Osteoblast (primary cell): ENCODE data around the gene LSG1. TPM values are rescaled to one million over a fixed set of nuclear protein-coding genes. Genes with fewer than 3 reads are reported as not detected.

Experiments used
- DNase-seq: peaks from one replicate; pipeline ENCODE4 v3.0.0; 2011; ENCODE audit warnings: low spot score, mixed read lengths; ENCODE audit not compliant: insufficient read length; ENCODE audit errors: missing footprints
- H2AFZ ChIP-seq: 2 replicates; pipeline ENCODE4 v1.6.0; 2011; ENCODE audit warnings: mild to moderate bottlenecking, low read length
- H3K27ac ChIP-seq: 2 replicates; pipeline ENCODE4 v1.5.1; 2011; ENCODE audit warnings: mild to moderate bottlenecking, low read depth, low read length, moderate library complexity
- H3K27me3 ChIP-seq: 2 replicates; pipeline ENCODE4 v1.6.0; 2012; ENCODE audit warnings: mild to moderate bottlenecking, control low read depth, inconsistent platforms, low read length, moderate library complexity; ENCODE audit not compliant: insufficient read depth
- H3K36me3 ChIP-seq: 2 replicates; pipeline ENCODE4 v1.5.1; 2011; ENCODE audit warnings: mild to moderate bottlenecking, low read length, control low read depth, moderate library complexity; ENCODE audit not compliant: insufficient read depth
- H3K4me1 ChIP-seq: 2 replicates; pipeline ENCODE4 v1.5.1; 2011; ENCODE audit warnings: mild to moderate bottlenecking, low read length, control low read depth, moderate library complexity; ENCODE audit not compliant: insufficient read depth
- H3K4me2 ChIP-seq: 2 replicates; pipeline ENCODE4 v1.6.0; 2011; ENCODE audit warnings: mild to moderate bottlenecking, low read length; ENCODE audit not compliant: insufficient read depth
- H3K4me3 ChIP-seq: fragments of 200-600 bp; sonication (generic); 3 replicates; pipeline ENCODE4 v1.5.1; 2012; ENCODE audit warnings: mild to moderate bottlenecking, low read length, inconsistent platforms; ENCODE audit not compliant: insufficient read depth
- H3K79me2 ChIP-seq: 2 replicates; pipeline ENCODE4 v1.6.0; 2012; ENCODE audit warnings: mild to moderate bottlenecking, low read length, control low read depth, inconsistent platforms; ENCODE audit not compliant: insufficient read depth
- H3K9me3 ChIP-seq: 2 replicates; pipeline ENCODE4 v1.5.1; 2011; ENCODE audit warnings: low read depth, low read length, control low read depth
- H4K20me1 ChIP-seq: 2 replicates; pipeline ENCODE4 v1.6.0; 2012; ENCODE audit warnings: mild to moderate bottlenecking, low read length, control low read depth; ENCODE audit not compliant: insufficient read depth
- total RNA-seq: library from RNA; depleted of rRNA; stranded (reverse); fragments of >200 nt; gene quantifications from 2 replicates; pipeline ENCODE4 v1.2.3, GENCODE V29; 2012
- TF ChIP-seq, protein P1 (sequence below): IDR thresholded peaks from 2 replicates; pipeline ENCODE4 v1.5.1; 2011; ENCODE audit warnings: mild to moderate bottlenecking, low read depth, low read length, moderate library complexity; ENCODE audit errors: extremely low read depth

Gene LSG1
- total RNA-seq, 1 donor: 40.9 TPM

DNA sequence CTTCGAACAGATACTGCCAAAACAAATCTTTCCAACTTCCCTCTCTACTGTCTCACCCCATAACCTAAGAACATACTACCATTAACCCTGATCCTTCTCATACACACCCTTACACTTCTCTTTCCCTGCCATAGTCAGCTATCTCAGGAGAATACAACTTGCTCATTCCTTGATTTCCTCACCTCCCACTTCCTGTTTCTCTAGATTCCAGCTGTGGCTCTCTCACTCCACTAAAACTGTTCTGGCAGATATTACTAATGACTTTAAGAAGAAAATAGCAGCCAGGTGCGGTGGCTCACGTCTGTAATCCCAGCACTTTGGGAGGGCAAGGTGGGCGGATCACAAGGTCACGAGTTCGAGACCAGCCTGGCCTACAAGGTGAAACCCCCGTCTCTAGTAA, 4.6 kb downstream of the LSG1 start:
- TF ChIP-seq, protein P1, sequence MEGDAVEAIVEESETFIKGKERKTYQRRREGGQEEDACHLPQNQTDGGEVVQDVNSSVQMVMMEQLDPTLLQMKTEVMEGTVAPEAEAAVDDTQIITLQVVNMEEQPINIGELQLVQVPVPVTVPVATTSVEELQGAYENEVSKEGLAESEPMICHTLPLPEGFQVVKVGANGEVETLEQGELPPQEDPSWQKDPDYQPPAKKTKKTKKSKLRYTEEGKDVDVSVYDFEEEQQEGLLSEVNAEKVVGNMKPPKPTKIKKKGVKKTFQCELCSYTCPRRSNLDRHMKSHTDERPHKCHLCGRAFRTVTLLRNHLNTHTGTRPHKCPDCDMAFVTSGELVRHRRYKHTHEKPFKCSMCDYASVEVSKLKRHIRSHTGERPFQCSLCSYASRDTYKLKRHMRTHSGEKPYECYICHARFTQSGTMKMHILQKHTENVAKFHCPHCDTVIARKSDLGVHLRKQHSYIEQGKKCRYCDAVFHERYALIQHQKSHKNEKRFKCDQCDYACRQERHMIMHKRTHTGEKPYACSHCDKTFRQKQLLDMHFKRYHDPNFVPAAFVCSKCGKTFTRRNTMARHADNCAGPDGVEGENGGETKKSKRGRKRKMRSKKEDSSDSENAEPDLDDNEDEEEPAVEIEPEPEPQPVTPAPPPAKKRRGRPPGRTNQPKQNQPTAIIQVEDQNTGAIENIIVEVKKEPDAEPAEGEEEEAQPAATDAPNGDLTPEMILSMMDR: no peak
- no peak for DNase-seq
- peaks cover 13% of the 10 kb centered on the region for H4K20me1 ChIP-seq
- H3K27ac ChIP-seq: no peak overlapping the region
- H3K4me3 ChIP-seq: no peak overlapping the region
- H3K9me3 ChIP-seq: no peaks in the 10 kb centered on the region
- no peaks in the 10 kb centered on the region for H3K27me3 ChIP-seq
- H3K4me1 ChIP-seq: peaks cover 9% of the 10 kb centered on the region
- no peak overlapping the region for H3K4me2 ChIP-seq
- peaks cover 50% of the 10 kb centered on the region for H3K79me2 ChIP-seq
- H2AFZ ChIP-seq: no peak overlapping the region
- peaks cover 44% of the 10 kb centered on the region for H3K36me3 ChIP-seq

DNA sequence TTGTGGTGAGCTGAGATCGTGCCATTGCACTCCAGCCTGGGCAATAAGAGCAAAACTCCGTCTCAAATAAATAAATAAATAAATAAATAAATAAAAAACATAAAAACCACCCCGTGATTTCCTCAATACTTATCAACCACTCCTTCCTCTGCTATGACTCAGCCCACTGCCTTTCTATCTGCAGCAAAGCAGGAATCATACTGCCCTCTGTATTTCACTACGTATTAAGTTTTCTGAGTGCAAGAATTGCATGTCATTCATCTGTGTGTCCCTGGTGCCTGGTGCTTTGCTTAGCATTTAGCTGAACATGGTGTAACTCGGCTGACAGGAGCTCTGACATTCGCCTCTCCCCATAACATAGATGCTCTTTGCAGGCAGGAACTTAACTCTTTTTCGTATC, 7.1 kb downstream of the LSG1 start:
- peaks cover 47% of the 10 kb centered on the region for H3K36me3 ChIP-seq
- H4K20me1 ChIP-seq: peaks cover 4% of the 10 kb centered on the region
- H3K4me2 ChIP-seq: no peak overlapping the region
- H3K9me3 ChIP-seq: no peaks in the 10 kb centered on the region
- no peak overlapping the region for H3K4me3 ChIP-seq
- H2AFZ ChIP-seq: no peak overlapping the region
- DNase-seq: no peak
- H3K27ac ChIP-seq: no peak overlapping the region
- H3K27me3 ChIP-seq: no peaks in the 10 kb centered on the region
- TF ChIP-seq, protein P1: no peak
- H3K4me1 ChIP-seq: no peaks in the 10 kb centered on the region
- peaks cover 41% of the 10 kb centered on the region for H3K79me2 ChIP-seq

DNA sequence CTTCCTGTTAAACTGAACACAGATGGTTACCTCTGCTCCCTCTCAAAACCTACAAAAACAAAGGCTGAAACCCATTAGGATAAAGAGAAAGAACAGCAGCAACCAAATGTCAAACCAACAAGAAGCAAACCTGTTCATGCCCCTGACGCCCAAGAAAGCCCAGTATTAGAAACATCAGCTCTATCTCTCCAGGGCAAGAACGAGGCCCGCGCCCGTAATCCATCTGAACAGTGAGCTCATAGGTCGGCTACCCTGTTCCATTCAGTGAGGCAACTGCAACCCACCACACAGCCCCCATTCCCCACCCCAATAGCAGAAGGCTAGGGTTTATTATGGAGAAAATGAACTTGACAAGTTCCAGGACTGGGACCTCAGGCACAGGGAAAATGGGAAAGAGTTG, 10.0 kb downstream of the LSG1 start:
- Histone ChIP-seq H3K4me2 (no peak overlapping the region), H3K9me3 (no peaks in the 10 kb centered on the region), H3K36me3 (peaks cover 52% of the 10 kb centered on the region), H4K20me1 (peaks cover 4% of the 10 kb centered on the region), H3K4me1 (no peaks in the 10 kb centered on the region), H2AFZ (no peak overlapping the region), H3K79me2 (peaks cover 20% of the 10 kb centered on the region), H3K27me3 (no peaks in the 10 kb centered on the region), H3K27ac (no peak overlapping the region), H3K4me3 (no peak overlapping the region)
- TF ChIP-seq, protein P1: no peak
- DNase-seq: no peak

DNA sequence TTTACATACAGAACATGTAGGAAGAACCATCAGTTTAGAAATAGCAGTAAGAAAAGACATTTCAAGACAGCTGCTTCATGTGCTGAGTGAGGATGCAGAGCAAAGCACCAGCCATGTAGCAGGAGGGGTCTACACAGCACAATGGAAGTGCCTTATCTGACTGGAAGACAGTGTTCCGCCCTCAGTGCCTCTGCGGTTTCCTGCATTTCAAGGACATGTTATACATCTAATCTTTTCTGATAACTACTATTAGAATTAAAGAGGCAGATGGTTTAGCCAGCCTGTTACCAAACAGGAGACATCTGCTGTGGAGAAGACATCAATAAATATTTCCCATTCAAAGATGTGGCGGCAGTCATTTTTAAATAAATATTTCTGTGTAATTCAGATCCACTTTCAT, 10.6 kb downstream of the LSG1 start:
- TF ChIP-seq, protein P1: no peak
- no peak overlapping the region for H3K4me3 ChIP-seq
- no peak for DNase-seq
- no peaks in the 10 kb centered on the region for H3K4me1 ChIP-seq
- no peak overlapping the region for H3K4me2 ChIP-seq
- H3K27ac ChIP-seq: no peak overlapping the region
- H3K27me3 ChIP-seq: no peaks in the 10 kb centered on the region
- no peaks in the 10 kb centered on the region for H3K9me3 ChIP-seq
- peaks cover 4% of the 10 kb centered on the region for H4K20me1 ChIP-seq
- peaks cover 51% of the 10 kb centered on the region for H3K36me3 ChIP-seq
- no peak overlapping the region for H2AFZ ChIP-seq
- peaks cover 17% of the 10 kb centered on the region for H3K79me2 ChIP-seq
